KOPT-K1 (cell line): ENCODE measurements around the gene MEOX1.

Source experiments
- H3K27ac ChIP-seq: fragments of 200-600 bp; sonication (generic); 2 replicates; pipeline ENCODE4 v1.5.1; 2016; ENCODE audit warnings: antibody characterized with exemption, mild to moderate bottlenecking, low read depth, low read length; ENCODE audit not compliant: poor library complexity, severe bottlenecking
- H3K36me3 ChIP-seq: fragments of 200-600 bp; sonication (generic); 2 replicates; pipeline ENCODE4 v1.5.1; 2017; ENCODE audit warnings: antibody characterized with exemption, mild to moderate bottlenecking, low read length, moderate library complexity; ENCODE audit not compliant: insufficient read depth
- H3K9me3 ChIP-seq: fragments of 200-600 bp; sonication (generic); 2 replicates; pipeline ENCODE4 v1.5.1; 2017; ENCODE audit warnings: antibody characterized with exemption, low read length, mild to moderate bottlenecking; ENCODE audit not compliant: insufficient read depth, poor library complexity, severe bottlenecking

Gene MEOX1

DNA sequence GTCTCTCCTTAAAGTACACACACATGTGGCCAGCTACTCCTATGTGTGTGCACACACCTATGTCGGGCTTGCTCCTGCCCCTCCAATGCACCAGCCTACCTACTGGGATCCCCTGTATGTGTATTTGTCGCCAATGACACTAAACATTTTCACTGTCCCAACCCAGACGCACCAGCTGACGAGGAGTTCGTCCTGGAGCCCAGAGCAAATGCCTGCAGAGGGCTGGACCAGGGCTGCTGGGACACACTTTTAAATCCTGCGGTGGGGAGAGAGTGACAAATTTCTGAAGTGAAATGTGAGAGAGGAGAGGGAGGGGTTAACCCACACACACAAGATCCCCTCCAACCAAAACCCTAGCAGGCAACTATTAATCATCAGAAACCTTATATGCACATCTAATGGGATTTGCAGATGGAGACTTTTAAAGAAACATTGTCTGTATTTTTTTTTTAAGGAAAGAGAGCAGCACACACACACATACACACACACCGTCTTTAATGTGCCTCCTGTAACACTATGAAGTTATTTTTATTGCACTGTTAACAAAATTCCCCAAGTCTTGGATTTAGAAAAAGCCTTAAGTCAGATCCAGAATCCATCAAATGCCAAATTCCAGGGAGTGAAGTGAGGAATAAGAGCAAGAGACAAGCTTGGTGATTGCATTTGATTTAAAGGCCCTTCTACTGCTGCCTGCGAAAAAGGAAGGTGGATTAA, at the start of gene MEOX1:
Gene MEOX1, minus strand, starts transcription at position 224 of the 714 bp plus-strand sequence. CDS start 388 bp downstream, outside the sequence.
- Histone ChIP-seq H3K27ac (no peak within 1 kb of the TSS), H3K9me3 (no peaks in the 10 kb centered on the region)

GRCh38 chr17:43710101-43710500, 48.4 kb upstream of the MEOX1 start:
- H3K27ac ChIP-seq, result no peak overlapping the region
- H3K36me3 ChIP-seq, result no peaks in the 10 kb centered on the region
- no peaks in the 10 kb centered on the region for H3K9me3 ChIP-seq

More for the DNA sequence above, at the start of gene MEOX1:
- no peaks in the 10 kb centered on the region for H3K36me3 ChIP-seq

DNA sequence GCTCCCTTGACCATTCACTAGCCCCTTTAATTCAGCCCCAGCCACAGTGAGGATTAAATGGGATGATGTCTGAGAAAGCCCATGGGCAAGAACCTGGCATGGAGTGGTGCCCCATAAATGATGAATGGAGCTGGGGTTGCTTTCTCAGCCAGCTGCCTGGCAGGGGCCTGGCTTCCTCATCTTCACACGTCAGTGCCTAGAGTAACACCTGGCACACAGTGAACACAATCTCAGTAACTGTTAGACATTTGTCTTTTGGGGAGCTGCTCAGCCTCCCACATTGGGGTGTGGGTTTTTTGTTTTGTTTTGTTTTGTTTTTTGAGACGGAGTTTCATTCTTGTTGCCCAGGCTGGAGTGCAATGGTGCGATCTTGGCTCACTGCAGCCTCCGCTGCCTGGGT, 47.5 kb upstream of the MEOX1 start:
- Histone ChIP-seq H3K27ac (no peak overlapping the region), H3K9me3 (no peaks in the 10 kb centered on the region), H3K36me3 (no peaks in the 10 kb centered on the region)

- H3K36me3 ChIP-seq, result no peaks in the 10 kb centered on the region
- H3K9me3 ChIP-seq, result no peaks in the 10 kb centered on the region
- H3K27ac ChIP-seq, result no peak overlapping the region
Measured at GRCh38 chr17:43707184-43707583, 45.5 kb upstream of the MEOX1 start.

DNA sequence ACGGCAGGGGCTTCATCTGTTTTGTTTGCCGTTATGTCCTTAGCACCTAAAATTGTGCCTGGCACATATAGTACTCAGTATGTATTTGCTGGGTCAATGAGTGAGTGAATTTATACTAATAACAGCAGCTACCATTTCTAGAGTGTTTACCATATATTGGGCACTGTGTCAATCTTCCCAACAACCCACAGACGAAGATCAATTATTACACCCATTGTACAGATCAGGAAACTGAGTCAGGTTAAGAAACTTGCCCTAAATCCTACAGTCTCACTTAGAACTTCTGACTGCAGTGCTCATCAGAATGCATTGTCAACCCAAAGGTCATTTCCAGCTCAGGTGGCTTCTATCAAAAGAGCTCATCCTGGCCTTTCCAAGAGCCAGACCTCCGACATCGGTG, 44.5 kb upstream of the MEOX1 start:
- Histone ChIP-seq H3K36me3 (no peaks in the 10 kb centered on the region), H3K27ac (no peak overlapping the region), H3K9me3 (no peaks in the 10 kb centered on the region)

DNA sequence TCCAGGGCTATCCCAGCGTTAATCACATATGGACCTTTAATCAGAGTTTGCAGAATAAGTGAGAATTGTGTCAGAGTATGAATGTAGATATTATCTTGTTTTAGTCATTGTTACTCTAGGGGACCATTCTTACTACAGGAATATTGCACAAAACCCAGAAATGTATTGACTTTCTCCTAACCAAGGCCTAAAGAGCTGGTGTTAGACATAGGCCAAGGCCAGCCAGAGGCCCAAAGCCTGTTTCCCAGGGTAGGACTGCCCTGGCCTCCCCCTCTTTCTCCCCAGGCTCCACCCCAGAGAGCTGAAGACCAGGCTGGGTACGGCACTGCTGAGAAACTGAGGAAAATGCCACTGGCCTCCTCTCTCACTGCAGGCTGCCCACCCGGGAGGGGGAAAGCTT, 41.9 kb upstream of the MEOX1 start:
- Histone ChIP-seq H3K9me3 (no peaks in the 10 kb centered on the region), H3K36me3 (no peaks in the 10 kb centered on the region), H3K27ac (no peak overlapping the region)

DNA sequence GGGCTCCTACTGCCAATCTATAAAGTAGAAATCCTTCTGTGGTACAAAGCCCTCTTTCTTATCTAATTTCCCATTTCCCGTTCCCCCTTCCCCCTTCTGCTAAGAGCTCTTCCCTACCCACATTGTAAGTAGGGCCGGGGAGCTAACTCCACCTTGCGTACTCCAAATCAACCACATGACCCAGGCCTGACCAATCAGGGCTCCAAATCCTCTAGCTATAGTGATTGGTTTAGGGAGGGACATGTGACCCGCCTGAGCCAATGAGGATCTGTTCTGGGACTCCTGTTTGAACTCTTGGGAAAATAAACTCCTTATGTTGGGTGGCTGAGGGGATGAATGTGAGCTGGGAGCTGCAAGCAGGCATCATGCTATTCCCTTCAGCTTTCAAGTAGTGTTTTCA, 40.9 kb upstream of the MEOX1 start:
- H3K27ac ChIP-seq, result no peak overlapping the region
- no peaks in the 10 kb centered on the region for H3K36me3 ChIP-seq

GRCh38 chr17:43701318-43701743, 39.6 kb upstream of the MEOX1 start:
- Histone ChIP-seq H3K27ac (no peak overlapping the region), H3K9me3 (no peaks in the 10 kb centered on the region), H3K36me3 (no peaks in the 10 kb centered on the region)

More for the DNA sequence above, 40.9 kb upstream of the MEOX1 start:
- H3K9me3 ChIP-seq, result no peaks in the 10 kb centered on the region

DNA sequence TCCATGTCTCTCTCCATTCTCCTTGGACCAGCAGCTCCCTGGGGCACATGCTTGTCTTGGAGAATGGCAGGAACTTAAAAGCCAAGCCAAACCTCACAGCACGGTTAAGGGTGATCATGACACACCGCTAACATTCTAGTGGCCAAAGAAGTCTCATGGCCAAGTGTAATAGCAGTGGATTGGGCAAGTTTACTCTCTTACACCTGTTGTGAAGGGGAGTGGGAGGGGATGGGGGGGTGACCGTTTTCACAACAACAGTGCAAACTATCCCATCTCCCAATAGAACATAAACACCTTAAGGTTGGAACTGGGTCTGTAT, 37.7 kb upstream of the MEOX1 start:
- H3K36me3 ChIP-seq, result no peaks in the 10 kb centered on the region
- H3K27ac ChIP-seq, result no peak overlapping the region
- H3K9me3 ChIP-seq, result no peaks in the 10 kb centered on the region

GRCh38 chr17:43698678-43699437, 37.1 kb upstream of the MEOX1 start:
- H3K27ac ChIP-seq, result no peak overlapping the region
- H3K9me3 ChIP-seq, result no peaks in the 10 kb centered on the region
- H3K36me3 ChIP-seq, result no peaks in the 10 kb centered on the region

- no peak overlapping the region for H3K27ac ChIP-seq
- H3K36me3 ChIP-seq, result no peaks in the 10 kb centered on the region
- no peaks in the 10 kb centered on the region for H3K9me3 ChIP-seq
Measured at GRCh38 chr17:43697937-43698336, 36.2 kb upstream of the MEOX1 start.

DNA sequence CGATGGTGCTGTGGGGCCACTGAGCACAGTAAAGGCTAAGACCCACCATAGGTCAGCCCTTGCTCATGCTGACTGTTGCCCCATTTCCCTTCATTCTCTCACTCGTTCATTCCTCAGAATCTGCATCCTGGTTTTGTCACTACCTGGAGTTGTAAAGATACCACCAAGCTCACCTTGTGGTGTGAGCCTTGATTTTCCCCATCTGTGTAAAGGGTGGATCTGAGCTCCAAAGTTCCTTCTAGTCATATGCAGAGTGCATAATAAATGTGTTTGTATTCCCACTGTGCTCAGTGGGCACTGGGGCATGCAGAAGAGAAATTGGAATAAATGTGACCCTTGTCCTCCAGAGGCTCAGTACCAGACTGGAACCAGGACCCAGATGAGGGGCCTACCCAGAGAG, 35.2 kb upstream of the MEOX1 start:
- H3K27ac ChIP-seq, result no peak overlapping the region
- no peaks in the 10 kb centered on the region for H3K9me3 ChIP-seq
- no peaks in the 10 kb centered on the region for H3K36me3 ChIP-seq

- no peaks in the 10 kb centered on the region for H3K36me3 ChIP-seq
- no peak overlapping the region for H3K27ac ChIP-seq
- H3K9me3 ChIP-seq, result no peaks in the 10 kb centered on the region
Measured at GRCh38 chr17:43695970-43696865, 34.5 kb upstream of the MEOX1 start.

- H3K27ac ChIP-seq, result no peak overlapping the region
- no peaks in the 10 kb centered on the region for H3K9me3 ChIP-seq
- no peaks in the 10 kb centered on the region for H3K36me3 ChIP-seq
Measured at GRCh38 chr17:43694081-43694870, 32.6 kb upstream of the MEOX1 start.
